Spleen (tissue), 7 donors: Measurements from ENCODE around the gene GADD45G.

Source experiments
- CTCF ChIP-seq, 11 experiments: fragments of 200-600 bp in 7 of 11; fragments of 450-650 bp in 4 of 11; sonication (generic) in 4 of 11; IDR thresholded peaks in 8 of 11; conservative IDR thresholded peaks in 3 of 11; 1 replicate in 7 of 11; 2 replicates in 4 of 11; pipeline versions ENCODE4 v1.4.0 to v1.8.0; 2016 to 2021; ENCODE audit warnings: antibody characterized with exemption in 11 of 11, inconsistent platforms in 4 of 11, mild to moderate bottlenecking in 1 of 11
- POLR2A ChIP-seq, 3 donors: fragments of 450-650 bp; IDR thresholded peaks; one replicate each; pipeline ENCODE4 v1.5.1; 2017; ENCODE audit warnings: antibody characterized with exemption in 3 of 3, mild to moderate bottlenecking in 1 of 3
- POLR2AphosphoS5 ChIP-seq, 3 donors: sonication (generic); formaldehyde crosslinking; IDR thresholded peaks; one replicate each; pipeline ENCODE4 v1.5.1; 2017; ENCODE audit warnings: antibody characterized with exemption in 3 of 3
- donor health status: DM: no; HTN: no; CAD: no; lungs with moderate emphysema.
- donor health status: DM: no; HTN: no; CAD: no.
- donor health status: DM: no; HTN: no; CAD: no.

GRCh38 chr9:89646189-89646939, 41.6 kb downstream of the GADD45G start:
- no peak for TF ChIP-seq CTCF (IDR thresholded peaks at IDR 0.05 in 8 of 11, conservative IDR thresholded peaks at IDR 0.05 in 3 of 11)
- no peak for TF ChIP-seq POLR2A (IDR thresholded peaks at IDR 0.05)
- no peak for TF ChIP-seq POLR2AphosphoS5 (IDR thresholded peaks at IDR 0.05)
